GM12801 (cell line): Measurements from ENCODE around the gene SEC31A.

ENCODE experiments used
- TF ChIP-seq, protein P1 (sequence below): IDR thresholded peaks from one replicate; pipeline ENCODE4 v1.5.1; 2011; ENCODE audit warnings: control low read depth; ENCODE audit not compliant: insufficient read length; ENCODE audit errors: extremely low read depth

SEC31A gene

DNA sequence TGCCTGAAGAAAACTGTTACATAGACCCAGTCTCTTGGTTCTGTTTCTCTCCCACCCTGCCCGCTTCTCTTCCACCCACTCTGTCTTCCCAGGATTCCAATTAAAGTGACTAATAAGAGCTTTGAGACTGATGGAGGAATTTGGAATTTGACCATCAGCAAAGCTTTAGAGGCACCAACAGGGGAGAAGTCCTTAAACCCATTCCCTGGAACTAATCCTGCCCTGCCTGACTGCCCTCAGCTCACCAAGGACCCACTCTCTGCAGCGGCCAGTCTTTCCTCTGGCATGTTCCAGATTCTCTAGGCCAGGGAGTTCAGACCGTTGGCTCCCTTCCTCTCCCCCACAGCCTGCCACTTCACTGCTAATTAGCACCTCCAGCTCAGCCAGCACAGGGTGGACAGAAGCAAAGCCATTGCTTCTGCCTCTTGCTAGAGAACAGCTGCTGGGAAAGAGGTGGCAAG, 116.2 kb downstream of the SEC31A start:
- TF ChIP-seq, protein P1, sequence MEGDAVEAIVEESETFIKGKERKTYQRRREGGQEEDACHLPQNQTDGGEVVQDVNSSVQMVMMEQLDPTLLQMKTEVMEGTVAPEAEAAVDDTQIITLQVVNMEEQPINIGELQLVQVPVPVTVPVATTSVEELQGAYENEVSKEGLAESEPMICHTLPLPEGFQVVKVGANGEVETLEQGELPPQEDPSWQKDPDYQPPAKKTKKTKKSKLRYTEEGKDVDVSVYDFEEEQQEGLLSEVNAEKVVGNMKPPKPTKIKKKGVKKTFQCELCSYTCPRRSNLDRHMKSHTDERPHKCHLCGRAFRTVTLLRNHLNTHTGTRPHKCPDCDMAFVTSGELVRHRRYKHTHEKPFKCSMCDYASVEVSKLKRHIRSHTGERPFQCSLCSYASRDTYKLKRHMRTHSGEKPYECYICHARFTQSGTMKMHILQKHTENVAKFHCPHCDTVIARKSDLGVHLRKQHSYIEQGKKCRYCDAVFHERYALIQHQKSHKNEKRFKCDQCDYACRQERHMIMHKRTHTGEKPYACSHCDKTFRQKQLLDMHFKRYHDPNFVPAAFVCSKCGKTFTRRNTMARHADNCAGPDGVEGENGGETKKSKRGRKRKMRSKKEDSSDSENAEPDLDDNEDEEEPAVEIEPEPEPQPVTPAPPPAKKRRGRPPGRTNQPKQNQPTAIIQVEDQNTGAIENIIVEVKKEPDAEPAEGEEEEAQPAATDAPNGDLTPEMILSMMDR, result no peak

GRCh38 chr4:82773057-82773456, 117.9 kb downstream of the SEC31A start:
- TF ChIP-seq, protein P1, result no peak

- TF ChIP-seq, protein P1, result no peak
These were observed 120.3 kb downstream of the SEC31A start for GRCh38 chr4:82770607-82771006.
